ENCODE measurements around the gene C1orf232. TPM values are rescaled to one million over a fixed set of nuclear protein-coding genes. Genes with fewer than 3 reads are reported as not detected.
A peak's percentile ranks its signal among the peaks of the same experiment; 100 is the strongest.

C1orf232 gene
- total RNA-seq = not detected

DNA sequence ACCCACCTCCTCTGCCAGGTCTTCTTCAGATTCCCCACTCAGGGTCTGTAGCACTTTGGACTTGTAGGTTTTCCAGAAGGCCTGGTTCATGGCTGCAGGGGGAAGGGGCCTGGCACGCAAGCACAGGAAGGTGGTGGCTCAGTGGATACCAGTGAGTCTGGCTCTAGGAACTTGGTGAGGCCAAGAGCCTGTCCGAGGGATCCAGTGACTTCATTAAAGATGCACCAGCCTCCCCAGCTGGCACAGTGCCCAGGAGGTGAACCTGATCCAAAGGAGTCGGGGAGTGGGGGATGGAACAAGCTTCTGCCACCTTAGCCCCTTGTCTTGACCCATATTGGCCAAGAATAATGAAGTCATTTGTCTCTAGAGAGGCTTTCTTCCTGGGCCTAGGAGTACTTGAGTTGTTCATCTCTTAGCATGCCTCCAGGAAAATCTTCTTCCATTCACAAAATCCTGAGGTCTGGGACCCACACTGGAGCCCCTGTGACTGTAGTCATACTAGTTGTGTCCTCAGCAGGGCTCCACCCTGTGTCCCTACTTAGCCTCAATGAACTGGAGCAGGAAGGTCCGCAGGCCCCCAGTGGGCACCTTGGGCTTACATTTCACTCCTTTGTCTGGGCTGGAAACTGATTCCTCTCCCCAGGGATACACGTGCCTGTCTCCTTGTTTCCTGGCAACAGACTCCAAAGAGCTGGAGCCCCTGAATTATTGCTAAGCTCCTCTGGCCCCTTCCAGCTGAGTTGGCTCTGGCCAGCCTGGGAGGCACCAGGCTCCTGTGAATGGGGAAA, at the start of gene C1orf232:
TSS of gene C1orf232 (minus strand) at position 554 of the 788 bp plus-strand sequence. CDS start at position 90, 464 bp downstream.
- peak within 1 kb of the TSS; percentile 73 for H3K4me3 Mint-ChIP-seq
- H3K27ac Mint-ChIP-seq = peak within 1 kb of the TSS; percentile 24
- H3K9me3 Mint-ChIP-seq = no peaks in the 10 kb centered on the region
- H3K27me3 Mint-ChIP-seq = no peaks in the 10 kb centered on the region
- no peaks in the 10 kb centered on the region for H3K4me1 Mint-ChIP-seq
- ATAC-seq (replicated peaks) = no peak
- H3K36me3 Mint-ChIP-seq (ENCODE audit: low read depth) = peaks cover 11% of the 10 kb centered on the region

DNA sequence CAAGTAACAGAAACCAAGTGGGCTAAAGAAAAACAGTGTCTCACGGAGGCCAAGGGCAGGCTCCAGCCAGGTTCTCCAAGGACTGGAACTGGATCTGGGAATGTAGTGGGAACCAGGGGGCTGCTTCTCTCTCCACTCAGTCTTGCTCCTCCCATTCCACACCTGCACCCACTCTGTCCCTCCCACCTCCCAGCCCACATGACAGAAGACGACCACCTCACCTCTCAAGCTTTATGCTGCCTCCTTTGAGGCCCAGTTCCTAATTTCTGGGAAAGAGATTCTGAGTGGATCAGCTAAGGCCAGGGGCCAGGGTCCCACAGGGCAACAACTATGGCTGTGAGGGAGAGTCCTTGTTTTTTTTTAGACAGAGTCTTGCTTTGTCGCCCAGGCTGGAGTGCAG, 46.5 kb upstream of the C1orf232 start:
- no peaks in the 10 kb centered on the region for H3K27me3 Mint-ChIP-seq
- no peak overlapping the region for H3K4me3 Mint-ChIP-seq
- no peaks in the 10 kb centered on the region for H3K36me3 Mint-ChIP-seq (ENCODE audit: low read depth)
- no peaks in the 10 kb centered on the region for H3K4me1 Mint-ChIP-seq
- H3K9me3 Mint-ChIP-seq = no peaks in the 10 kb centered on the region
- ATAC-seq (replicated peaks) = no peak
- H3K27ac Mint-ChIP-seq = no peak overlapping the region

DNA sequence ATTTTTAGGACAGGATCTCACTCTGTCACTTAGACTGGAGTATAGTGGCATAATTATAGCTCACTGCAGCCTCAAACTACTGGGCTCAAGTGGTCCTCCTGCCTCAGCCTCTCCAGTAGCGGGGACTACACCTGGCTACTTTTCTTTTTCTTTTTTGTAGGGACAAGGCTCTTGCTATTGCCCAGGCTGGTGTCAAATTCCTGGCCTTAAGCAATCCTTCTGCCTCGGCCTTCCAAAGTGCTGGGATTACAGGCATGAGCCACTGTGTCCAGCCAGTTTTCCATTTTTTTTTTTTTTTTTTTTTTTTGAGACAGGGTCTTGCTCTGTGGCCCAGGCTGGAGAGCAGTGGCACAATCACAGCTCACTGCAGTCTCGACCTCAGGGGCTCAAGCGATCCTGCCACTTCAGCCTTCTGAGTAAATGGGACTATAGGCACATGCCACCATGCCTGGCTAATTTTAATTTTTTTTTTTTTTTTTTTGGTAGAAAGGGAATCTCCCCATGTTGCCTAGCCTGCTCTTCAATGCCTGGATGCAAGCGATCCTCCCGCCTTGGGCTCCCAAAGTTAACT, 44.7 kb upstream of the C1orf232 start:
- Mint-ChIP-seq H3K27ac (no peak overlapping the region), H3K27me3 (no peaks in the 10 kb centered on the region), H3K4me1 (no peaks in the 10 kb centered on the region), H3K4me3 (no peak overlapping the region), H3K9me3 (no peaks in the 10 kb centered on the region), H3K36me3 (ENCODE audit: low read depth) (no peaks in the 10 kb centered on the region)
- no peak for ATAC-seq (replicated peaks)

DNA sequence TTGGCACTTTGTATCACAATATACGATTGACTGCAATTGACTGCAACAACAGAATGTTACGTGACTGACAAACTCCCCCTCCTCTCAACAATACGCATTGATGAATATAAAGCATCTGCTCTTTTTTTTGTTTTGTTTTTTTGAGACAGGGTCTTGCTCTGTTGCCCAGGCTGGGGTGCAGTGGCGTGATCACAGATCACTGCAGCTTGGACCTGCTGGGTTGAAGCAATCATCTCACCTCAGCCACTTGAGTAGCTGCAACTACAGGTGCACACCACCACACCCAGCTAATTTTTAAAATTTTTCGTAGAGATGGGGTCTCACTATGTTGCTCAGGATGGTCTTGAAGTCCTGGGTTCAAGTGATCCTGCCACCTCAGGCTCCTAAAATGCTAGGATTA, 44.0 kb upstream of the C1orf232 start:
- Mint-ChIP-seq H3K27ac (no peak overlapping the region), H3K27me3 (no peaks in the 10 kb centered on the region), H3K9me3 (no peaks in the 10 kb centered on the region), H3K36me3 (ENCODE audit: low read depth) (no peaks in the 10 kb centered on the region), H3K4me3 (no peak overlapping the region), H3K4me1 (no peaks in the 10 kb centered on the region)
- no peak for ATAC-seq (replicated peaks)

DNA sequence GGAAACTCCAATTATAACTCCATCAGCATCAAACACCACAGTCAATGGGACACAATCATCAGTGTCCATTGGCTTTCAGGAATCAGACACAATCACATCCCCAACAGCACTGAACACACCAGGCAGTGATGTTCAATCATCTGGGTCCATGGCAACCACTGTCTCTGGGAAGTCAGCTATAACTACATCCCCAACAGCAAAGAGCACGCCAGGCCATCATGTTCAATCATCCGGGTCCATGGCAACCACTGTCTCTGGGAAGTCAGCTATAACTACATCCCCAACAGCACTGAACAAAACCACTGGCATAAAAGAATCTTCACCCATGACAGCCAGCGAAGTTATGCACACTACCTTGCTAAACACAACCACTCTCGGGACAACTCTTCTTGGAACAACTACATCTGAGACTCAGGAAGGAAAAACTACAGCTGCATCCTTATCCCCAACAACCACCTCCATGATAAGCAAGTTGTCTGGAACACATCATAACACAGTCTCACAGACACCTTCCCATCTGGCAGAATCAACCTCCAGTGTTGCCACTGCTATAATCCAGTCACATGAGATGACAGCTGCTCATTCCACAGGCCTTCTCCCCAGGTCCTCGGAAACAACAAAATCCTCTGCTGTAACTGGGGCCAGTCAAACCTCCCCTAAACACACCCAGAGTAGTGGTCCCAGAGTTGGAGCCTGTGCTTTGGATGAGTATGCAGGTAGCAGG, 41.5 kb upstream of the C1orf232 start:
- ATAC-seq (replicated peaks) = no peak
- H3K27me3 Mint-ChIP-seq = no peaks in the 10 kb centered on the region
- no peaks in the 10 kb centered on the region for H3K9me3 Mint-ChIP-seq
- H3K4me3 Mint-ChIP-seq = no peak overlapping the region
- no peak overlapping the region for H3K27ac Mint-ChIP-seq
- no peaks in the 10 kb centered on the region for H3K36me3 Mint-ChIP-seq (ENCODE audit: low read depth)
- no peaks in the 10 kb centered on the region for H3K4me1 Mint-ChIP-seq

DNA sequence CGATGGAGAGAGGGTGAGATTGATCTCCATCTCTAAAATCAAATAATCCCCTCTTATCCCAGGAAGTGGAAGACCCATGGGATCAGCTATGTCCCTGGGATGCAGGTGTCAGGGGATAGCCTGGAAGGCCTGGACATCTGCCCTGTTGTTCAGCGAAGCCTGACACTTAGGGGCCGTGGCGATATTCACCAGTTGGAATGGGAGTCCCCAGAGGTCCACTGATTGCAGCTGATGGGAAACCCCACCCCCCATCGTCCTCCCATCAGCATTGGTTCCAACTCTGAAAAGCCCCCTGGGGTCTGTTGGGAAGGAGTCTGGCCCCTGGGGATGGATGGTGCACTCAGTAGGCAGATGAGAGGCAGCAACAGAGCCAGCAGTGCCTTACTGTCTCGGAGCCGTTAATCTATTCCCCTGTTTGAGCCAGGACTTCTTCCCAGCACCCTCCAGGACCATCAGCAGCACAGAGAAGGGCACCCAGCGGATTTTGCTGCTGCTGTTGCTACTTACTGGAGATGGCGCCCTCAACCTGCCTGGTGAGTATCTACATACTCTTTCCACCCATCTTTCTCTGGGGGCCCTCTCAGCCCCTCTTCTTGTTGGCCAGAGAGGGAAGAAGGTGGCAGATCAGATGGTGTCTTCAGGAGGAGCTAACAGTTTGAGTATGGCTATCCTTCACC, 35.0 kb upstream of the C1orf232 start:
- H3K27ac Mint-ChIP-seq = no peak overlapping the region
- no peaks in the 10 kb centered on the region for H3K27me3 Mint-ChIP-seq
- no peaks in the 10 kb centered on the region for H3K9me3 Mint-ChIP-seq
- H3K36me3 Mint-ChIP-seq (ENCODE audit: low read depth) = no peaks in the 10 kb centered on the region
- no peak for ATAC-seq (replicated peaks)
- peaks cover 23% of the 10 kb centered on the region for H3K4me1 Mint-ChIP-seq
- H3K4me3 Mint-ChIP-seq = no peak overlapping the region

DNA sequence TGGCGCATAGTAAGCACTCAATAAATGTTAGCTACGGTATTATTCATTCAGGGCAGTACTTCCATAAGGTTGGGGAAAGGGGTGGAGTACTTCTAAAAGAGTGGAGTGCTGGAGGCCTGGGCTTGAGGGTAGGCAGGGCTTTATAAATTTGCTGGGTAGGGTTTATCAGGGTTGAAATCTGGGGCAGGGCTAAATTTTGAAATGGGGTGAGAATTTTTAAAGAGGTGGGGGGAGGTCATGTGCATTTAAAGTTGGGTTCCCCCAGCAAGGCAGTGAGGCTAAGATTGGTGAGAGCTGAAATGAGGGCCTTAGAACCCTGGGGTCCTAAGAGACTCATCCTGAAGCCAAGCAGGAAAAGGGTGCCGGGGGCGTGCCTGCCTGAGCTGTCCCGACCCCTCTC, 31.6 kb upstream of the C1orf232 start:
- no peak for ATAC-seq (replicated peaks)
- Mint-ChIP-seq H3K36me3 (ENCODE audit: low read depth) (no peaks in the 10 kb centered on the region), H3K27ac (peak overlapping the region; percentile 89)

DNA sequence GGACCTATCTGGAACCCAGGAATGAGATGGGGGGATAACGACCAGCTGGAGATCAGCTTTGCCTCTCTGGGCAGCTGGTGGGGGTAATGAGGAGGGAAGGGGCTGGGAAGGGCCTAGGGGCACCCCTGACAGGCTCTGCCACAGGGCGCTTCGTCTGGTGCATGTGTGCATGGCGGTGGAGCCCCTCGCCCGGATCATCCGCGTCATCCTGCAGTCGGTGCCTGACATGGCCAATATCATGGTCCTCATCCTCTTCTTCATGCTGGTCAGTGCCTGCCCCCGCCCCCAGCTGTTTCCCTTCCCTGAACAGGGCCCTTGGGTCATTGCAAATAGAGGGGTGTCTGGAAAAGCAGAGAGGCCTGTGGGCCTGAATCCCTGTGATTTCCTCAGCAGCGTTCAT, 29.1 kb upstream of the C1orf232 start:
- H3K27ac Mint-ChIP-seq = no peak overlapping the region

More for the DNA sequence above, 31.6 kb upstream of the C1orf232 start:
- Mint-ChIP-seq H3K4me3 (peak overlapping the region; percentile 62), H3K4me1 (peaks cover 23% of the 10 kb centered on the region), H3K27me3 (no peaks in the 10 kb centered on the region), H3K9me3 (no peaks in the 10 kb centered on the region)

DNA sequence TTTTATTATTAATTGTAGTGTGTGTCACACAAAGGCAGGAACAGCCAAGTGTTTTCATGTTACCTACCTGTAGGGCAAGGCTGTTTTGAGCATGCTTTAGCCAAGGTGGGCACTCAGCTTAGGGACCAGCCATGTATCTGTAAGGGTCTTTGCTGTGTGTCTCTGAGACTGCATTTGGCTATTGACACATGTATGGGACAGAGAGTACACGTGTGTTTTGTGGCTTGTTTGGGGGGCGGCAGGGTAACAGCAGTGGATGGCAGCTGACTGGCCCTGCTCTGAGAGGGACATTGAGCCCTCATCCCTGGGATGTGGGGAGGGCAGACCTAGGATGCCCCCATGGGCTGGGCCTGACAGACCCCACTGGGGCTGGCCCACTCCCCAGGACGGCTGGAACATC, 28.5 kb upstream of the C1orf232 start:
- peaks cover 12% of the 10 kb centered on the region for H3K4me1 Mint-ChIP-seq
- H3K4me3 Mint-ChIP-seq = no peak overlapping the region
- H3K9me3 Mint-ChIP-seq = no peaks in the 10 kb centered on the region
- no peaks in the 10 kb centered on the region for H3K36me3 Mint-ChIP-seq (ENCODE audit: low read depth)
- H3K27ac Mint-ChIP-seq = no peak overlapping the region
- ATAC-seq (replicated peaks) = no peak
- no peaks in the 10 kb centered on the region for H3K27me3 Mint-ChIP-seq

More for the DNA sequence above, 29.1 kb upstream of the C1orf232 start:
- Mint-ChIP-seq H3K36me3 (ENCODE audit: low read depth) (no peaks in the 10 kb centered on the region), H3K4me3 (no peak overlapping the region), H3K27me3 (no peaks in the 10 kb centered on the region), H3K9me3 (no peaks in the 10 kb centered on the region), H3K4me1 (peaks cover 17% of the 10 kb centered on the region)
- no peak for ATAC-seq (replicated peaks)

DNA sequence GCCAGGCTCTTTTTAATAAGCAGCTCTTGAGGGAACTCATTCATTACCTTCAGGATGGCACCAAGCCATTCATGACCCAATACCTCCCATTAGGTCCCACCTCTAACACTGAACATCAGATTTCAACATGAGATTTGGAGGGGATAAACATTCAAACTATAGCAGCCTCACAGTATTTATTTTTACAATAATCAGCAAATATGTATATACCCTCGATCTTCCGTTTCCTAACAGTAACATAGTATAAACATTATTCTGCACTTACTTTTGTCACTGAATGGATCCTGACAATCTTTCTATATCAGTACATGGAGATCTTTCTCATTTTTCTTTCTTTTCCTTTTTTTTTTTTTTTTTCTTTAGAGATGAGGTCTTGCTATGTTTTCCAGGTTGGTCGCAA, 27.0 kb upstream of the C1orf232 start:
- Mint-ChIP-seq H3K9me3 (no peaks in the 10 kb centered on the region), H3K36me3 (ENCODE audit: low read depth) (no peaks in the 10 kb centered on the region), H3K4me1 (peaks cover 14% of the 10 kb centered on the region), H3K4me3 (no peak overlapping the region), H3K27ac (no peak overlapping the region), H3K27me3 (no peaks in the 10 kb centered on the region)
- no peak for ATAC-seq (replicated peaks)

DNA sequence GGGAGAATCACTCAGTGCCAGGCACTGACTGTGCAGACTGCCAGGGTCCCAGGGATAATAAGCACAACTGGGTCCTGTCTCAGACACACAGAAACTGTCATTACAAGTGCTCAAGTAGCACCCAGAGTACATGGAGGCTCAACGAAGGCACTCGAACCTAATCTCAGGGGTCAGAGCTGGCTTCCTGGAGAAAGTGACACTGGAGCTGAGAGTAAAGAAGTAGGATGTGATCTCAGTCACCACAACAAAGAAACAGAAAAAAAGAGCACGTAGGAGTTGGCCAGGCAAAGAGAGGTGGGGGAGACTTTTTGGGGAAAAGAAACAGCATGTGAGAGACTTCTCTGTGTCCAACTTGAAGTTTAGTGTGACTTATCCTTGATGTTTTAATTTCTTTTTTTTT, 23.0 kb upstream of the C1orf232 start:
- Mint-ChIP-seq H3K27ac (peak overlapping the region; percentile 77), H3K9me3 (no peaks in the 10 kb centered on the region), H3K36me3 (ENCODE audit: low read depth) (no peaks in the 10 kb centered on the region), H3K4me1 (peaks cover 9% of the 10 kb centered on the region), H3K27me3 (no peaks in the 10 kb centered on the region), H3K4me3 (peak overlapping the region; percentile 39)
- ATAC-seq (replicated peaks) = peak; percentile 82

DNA sequence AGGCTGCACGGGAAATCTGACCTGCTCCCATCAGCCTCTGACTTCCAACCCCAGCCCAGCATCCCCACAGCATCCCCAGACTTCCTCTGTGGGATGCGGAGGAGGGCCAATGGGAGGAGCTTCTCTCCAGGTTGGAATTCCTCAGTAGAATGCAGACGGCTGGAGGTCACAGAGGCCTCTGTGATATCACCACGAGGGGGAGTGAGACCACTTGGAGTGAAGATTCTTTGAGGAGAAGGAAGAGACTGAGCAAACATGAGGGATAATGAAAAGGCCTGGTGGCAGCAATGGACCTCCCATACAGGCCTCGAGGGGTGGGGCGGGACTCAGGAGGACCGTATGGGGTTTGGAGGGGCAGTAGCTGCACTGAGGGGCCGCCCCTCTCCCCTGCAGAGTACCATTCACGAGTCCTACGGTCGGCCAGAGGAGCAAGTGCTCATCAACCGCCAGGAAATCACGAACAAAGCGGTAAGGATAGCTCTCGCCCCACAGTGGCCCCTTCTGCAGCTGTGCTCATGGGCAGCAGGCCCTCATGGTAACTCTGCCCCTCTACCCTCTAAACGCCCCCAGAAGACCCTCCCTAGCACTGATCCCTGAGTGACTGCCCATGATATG, 21.7 kb upstream of the C1orf232 start, which contains the start of gene CATSPER4:
TSS of gene CATSPER4 (plus strand) at position 230 of the 615 bp plus-strand sequence. CDS start at position 256, 26 bp downstream.
- Mint-ChIP-seq H3K36me3 (ENCODE audit: low read depth) (no peaks in the 10 kb centered on the region), H3K9me3 (no peaks in the 10 kb centered on the region), H3K4me3 (no peak within 1 kb of the TSS), H3K27me3 (no peaks in the 10 kb centered on the region), H3K4me1 (peaks cover 9% of the 10 kb centered on the region), H3K27ac (peak within 1 kb of the TSS; percentile 38)
- ATAC-seq (replicated peaks) = no peak

DNA sequence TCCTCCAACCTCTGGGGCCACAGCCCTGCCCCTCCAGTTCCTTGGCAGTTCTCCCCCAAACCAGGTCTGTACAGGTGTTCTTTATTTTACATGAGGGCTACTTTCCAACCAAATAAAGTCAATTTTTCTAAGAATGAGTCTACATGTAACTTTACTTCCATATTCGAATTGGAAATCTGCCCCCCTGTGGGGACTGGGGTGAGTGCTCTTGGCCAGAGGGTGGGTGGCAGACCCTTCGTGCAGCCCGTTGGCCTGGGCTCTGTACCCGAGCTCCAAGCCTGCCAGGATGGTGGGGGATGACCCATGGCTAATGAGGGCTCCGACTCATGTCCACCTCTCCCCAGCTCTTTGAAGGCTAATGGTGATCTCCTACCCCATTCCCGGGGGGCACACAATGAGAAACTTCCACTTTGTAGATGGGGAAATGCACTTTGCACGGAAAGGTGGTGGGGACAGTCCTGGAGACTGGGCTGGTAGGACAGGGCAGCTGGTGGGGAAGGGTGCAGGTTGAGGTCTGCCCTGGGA, 21.1 kb upstream of the C1orf232 start:
- Mint-ChIP-seq H3K4me3 (no peak overlapping the region), H3K9me3 (no peaks in the 10 kb centered on the region), H3K4me1 (peaks cover 9% of the 10 kb centered on the region), H3K36me3 (ENCODE audit: low read depth) (no peaks in the 10 kb centered on the region), H3K27me3 (no peaks in the 10 kb centered on the region), H3K27ac (peak overlapping the region; percentile 38)
- ATAC-seq (replicated peaks) = no peak

DNA sequence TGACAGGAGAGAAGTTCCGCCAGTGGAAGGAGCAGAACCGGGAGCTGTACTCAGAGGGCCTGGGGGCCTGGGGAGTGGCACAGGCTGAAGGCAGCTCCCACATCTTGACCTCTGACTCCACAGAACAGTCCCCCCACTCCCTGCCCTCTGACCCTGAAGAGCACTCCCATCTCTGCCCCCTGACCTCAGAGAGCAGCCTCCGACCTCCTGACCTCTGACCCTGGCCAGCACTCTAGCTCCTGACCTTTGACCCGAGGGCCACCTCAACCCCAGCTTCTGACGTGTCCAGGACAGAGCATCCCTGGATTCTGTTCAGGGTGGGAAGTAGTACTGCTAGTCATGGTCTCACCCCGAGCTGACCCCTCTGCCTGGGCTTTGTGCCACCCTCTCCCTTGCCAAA, 20.6 kb upstream of the C1orf232 start:
- Mint-ChIP-seq H3K27ac (peak overlapping the region; percentile 38), H3K27me3 (no peaks in the 10 kb centered on the region), H3K9me3 (no peaks in the 10 kb centered on the region), H3K36me3 (ENCODE audit: low read depth) (no peaks in the 10 kb centered on the region), H3K4me3 (no peak overlapping the region), H3K4me1 (peaks cover 9% of the 10 kb centered on the region)
- no peak for ATAC-seq (replicated peaks)
